GM19397 (cell line): Measurements from ENCODE around the gene PTX3.

Experiments
- ATAC-seq: cut with Tn5 transposase; IDR thresholded peaks from one replicate; pipeline ENCODE4 v1.9.1; 2021; ENCODE audit warnings: mild to moderate bottlenecking, moderate library complexity; ENCODE audit not compliant: unreplicated experiment

The PTX3 gene

DNA sequence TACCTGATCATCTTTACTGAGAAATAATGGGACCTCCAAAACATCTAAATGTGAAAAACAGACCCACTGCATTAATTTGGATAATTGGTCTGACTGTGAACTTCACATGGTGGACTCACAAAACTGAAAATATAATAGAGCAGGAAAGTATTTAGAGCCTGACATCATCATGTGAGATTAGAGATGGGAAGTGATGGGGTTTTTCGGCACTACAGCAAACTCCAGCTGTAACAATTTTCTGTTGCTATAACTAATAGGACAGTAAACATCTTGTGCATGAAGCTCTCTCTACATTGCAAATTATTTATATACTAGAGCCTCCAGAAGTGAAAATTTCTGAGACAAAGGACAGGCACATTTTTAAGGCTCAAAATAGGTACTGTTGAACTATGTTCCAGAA lies 34.4 kb downstream of the PTX3 start:
- ATAC-seq, result no peak

DNA sequence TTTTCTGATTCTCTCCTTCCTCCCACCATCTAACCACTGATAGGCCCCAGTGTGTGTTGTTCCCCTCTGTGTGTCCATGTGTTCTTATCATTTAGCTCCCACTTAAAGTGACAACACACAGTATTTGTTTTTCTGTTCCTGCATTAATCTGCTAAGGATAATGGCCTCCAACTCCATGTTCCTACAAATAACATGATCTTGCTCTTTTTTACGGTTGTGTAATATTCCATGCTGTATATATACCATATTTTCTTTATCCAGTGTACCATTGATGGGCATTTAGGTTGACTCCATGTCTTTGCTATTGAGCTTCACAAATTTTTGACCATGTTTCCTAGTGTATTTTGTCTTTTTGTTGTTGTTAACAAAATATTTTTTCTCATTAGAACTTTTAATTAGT lies 36.0 kb downstream of the PTX3 start:
- no peak for ATAC-seq

DNA sequence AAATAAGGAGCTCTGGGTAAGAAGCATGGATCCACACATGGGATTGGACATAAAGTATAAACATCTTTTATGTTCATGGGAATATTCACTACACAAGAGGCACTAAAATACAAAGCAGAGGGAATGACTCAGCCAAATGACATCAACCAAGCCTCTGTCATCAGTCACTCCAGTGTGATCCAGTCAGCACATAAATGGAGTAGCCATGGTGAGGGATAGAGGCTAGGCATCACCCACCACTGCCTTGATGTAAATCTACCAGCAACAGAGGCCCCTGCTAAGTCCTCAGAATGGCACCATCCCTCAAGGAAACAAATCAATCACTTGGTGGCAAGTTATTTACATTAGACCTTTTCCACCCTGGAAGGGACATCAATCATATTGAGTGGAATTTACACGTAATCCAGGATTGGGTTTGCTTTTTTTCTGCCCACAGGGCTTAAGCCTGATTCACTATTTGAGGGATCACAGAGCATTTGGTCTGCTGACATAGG lies 39.3 kb downstream of the PTX3 start:
- no peak for ATAC-seq

DNA sequence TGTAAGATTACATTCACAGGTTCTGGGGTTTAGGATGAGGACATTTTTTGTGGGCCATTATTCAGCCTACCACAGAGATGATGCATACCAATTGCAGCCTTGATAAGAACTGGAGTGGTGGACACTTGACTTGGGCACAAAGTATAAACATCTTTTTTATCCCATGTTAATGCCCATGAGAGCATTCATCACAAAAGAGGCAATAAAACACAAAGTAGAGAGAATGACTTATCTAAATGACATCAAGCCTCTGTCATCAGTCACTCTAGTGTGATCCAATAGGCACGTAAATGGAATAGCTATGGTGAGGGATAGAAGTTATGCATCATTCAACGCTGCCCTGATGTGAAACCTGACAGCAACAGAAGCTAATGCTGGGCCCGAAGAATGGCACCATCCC lies 40.8 kb downstream of the PTX3 start:
- no peak for ATAC-seq

DNA sequence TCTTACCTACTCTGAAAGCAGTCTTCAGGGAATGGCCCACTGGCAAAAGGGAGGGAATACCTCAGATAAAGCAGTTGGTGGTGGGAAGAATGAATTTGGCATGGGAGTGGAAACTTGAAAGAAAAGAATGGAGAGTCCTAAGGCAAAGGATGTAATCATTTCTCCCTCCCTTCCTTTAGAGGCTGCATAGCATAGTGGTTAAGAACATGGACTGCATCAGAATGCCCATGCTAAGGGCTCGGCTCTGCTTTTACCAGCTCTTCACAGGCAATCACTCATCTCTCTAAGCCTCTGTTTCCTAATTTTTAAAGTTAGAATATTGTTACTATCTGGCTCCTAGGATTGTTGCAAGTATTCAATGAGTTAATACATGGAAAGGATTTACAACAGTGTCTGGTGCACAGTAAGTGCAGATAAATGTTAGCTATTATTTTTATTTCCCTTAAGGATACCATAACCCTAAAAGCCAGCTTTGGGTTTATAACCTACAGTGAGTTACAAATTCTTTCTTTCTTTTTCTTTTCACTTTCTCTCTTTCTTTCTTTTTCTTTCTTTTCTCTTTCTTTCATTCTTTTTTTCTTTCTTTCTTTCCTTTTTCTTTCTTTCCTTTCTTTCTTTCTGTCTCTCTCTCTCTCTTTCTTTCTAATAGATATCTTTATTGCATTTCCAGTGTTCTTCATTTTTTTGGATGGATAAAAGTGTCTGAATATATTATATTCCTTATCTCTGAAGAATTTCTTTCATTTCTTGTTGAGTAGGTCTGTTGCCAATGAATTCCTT lies 43.0 kb downstream of the PTX3 start:
- no peak for ATAC-seq

DNA sequence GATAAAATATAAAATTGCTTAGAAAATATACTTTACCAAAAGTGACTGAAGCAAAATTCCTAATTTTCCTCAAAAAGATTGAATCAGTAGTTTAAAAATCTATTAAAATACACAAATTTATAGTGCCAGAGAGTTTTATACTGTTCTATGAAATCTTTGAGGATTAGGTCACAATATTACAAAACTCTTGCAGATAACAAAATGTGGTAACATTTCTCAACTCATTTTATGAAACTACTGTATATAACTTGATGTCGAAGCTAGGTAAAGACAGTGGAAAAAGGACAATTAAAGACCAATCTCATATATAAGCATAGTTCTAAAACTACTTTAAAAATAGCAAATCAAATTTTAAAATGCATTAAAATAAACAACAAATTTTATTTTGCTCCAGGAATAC lies 50.7 kb downstream of the PTX3 start:
- ATAC-seq, result no peak

DNA sequence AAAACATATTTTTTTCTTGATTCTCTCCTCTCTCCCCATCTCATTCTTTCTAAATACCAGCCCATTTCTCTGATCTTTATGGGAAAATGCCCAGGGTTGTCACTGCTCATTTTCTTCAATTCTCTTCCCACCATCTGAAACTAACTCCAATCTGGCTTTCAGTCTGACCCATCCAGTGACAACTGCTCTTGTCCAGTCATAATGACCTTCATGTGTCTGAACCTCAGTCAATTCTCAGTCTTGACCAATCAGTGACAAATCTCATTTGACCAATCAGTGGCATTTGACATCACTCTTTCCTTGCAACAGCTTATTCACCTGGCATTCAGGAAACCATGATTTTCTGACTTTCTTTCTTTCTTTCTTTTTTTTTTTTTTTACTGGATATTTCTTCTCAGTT lies 51.5 kb downstream of the PTX3 start:
- ATAC-seq, result no peak

DNA sequence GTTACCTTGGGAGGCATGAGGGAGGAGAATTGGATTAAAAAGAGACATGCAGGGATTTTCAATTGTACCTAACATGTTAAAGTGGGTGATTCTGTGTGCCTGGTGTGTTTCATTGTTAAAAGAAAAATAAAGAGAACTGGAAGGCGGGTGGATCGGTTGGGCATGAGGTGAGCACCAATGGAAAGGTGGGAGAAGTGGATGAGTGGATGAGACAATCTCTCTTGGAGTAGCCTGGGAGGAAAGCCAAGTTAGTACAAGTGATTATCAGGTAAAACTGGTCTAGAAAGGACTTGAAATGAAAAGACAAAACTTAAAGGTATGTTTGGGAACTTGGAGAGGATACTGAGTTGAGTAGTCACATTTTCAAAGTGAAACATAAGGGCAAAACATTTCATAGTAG lies 54.5 kb downstream of the PTX3 start:
- ATAC-seq, result no peak
